Cerebellar cortex (tissue), 1 donor: ENCODE data around the gene LGALS9.
"Not testable (repeated sequence)": the region's sequence is repeated elsewhere in the genome, so short reads cannot be mapped to it uniquely, and the experiment has no call there.

ENCODE experiments used
- DNase-seq: peaks from one replicate; pipeline ENCODE4 v3.0.0-alpha.2; 2015; ENCODE audit warnings: low spot score

Gene LGALS9

GRCh38 chr17:27690882-27691281 is 59.9 kb downstream of the LGALS9 start:
- no peak for DNase-seq

- not testable (repeated sequence) for DNase-seq
These were observed 64.3 kb downstream of the LGALS9 start for GRCh38 chr17:27695254-27695814.
